WERI-Rb-1 (cell line): ENCODE data around the gene SPCS2.

Experiments used
- DNase-seq: peaks from one replicate; pipeline ENCODE4 v3.0.0-alpha.2; 2020
- H3K27ac ChIP-seq: fragments of 250-450 bp; sonication (Bioruptor Pico); 2 replicates; pipeline ENCODE4 v1.5.1; 2020; ENCODE audit warnings: mild to moderate bottlenecking, moderate library complexity
- H3K27me3 ChIP-seq: fragments of 250-450 bp; sonication (Bioruptor Pico); 2 replicates; pipeline ENCODE4 v1.5.1; 2021; ENCODE audit warnings: mild to moderate bottlenecking, low read depth, moderate library complexity; ENCODE audit not compliant: insufficient read depth, severe bottlenecking
- H3K36me3 ChIP-seq: fragments of 250-450 bp; sonication (Bioruptor Pico); 2 replicates; pipeline ENCODE4 v1.5.1; 2020; ENCODE audit warnings: mild to moderate bottlenecking, moderate library complexity
- H3K4me3 ChIP-seq: 2 replicates; pipeline ENCODE4 v1.5.1; 2011; ENCODE audit warnings: low read depth, mild to moderate bottlenecking, control low read depth, low read length
- H3K9me3 ChIP-seq: fragments of 250-450 bp; sonication (Bioruptor Pico); 2 replicates; pipeline ENCODE4 v1.5.1; 2021; ENCODE audit warnings: mild to moderate bottlenecking, moderate library complexity; ENCODE audit not compliant: severe bottlenecking
- CTCF ChIP-seq: IDR thresholded peaks from 2 replicates; pipeline ENCODE4 v1.5.1; 2011; ENCODE audit warnings: low read depth, mild to moderate bottlenecking, control low read depth, inconsistent platforms, low read length

SPCS2 gene

GRCh38 chr11:74937696-74938475 is 11.2 kb upstream of the SPCS2 start:
- Histone ChIP-seq H3K27me3 (no peaks in the 10 kb centered on the region), H3K36me3 (peaks cover 73% of the 10 kb centered on the region), H3K4me3 (no peak overlapping the region), H3K9me3 (no peaks in the 10 kb centered on the region), H3K27ac (no peak overlapping the region)
- no peak for TF ChIP-seq CTCF
- no peak for DNase-seq

- no peak overlapping the region for H3K4me3 ChIP-seq
- H3K27me3 ChIP-seq: no peaks in the 10 kb centered on the region
- DNase-seq: no peak
- no peaks in the 10 kb centered on the region for H3K9me3 ChIP-seq
- no peak for TF ChIP-seq CTCF
- H3K36me3 ChIP-seq: peaks cover 63% of the 10 kb centered on the region
- H3K27ac ChIP-seq: no peak overlapping the region
These were observed 7.6 kb upstream of the SPCS2 start for GRCh38 chr11:74941492-74941891.

- TF ChIP-seq CTCF: no peak
- Histone ChIP-seq H3K27me3 (no peaks in the 10 kb centered on the region), H3K27ac (no peak overlapping the region), H3K4me3 (no peak overlapping the region), H3K9me3 (no peaks in the 10 kb centered on the region), H3K36me3 (peaks cover 63% of the 10 kb centered on the region)
- DNase-seq: no peak
These were observed 6.8 kb upstream of the SPCS2 start for GRCh38 chr11:74942073-74942759.

- Histone ChIP-seq H3K9me3 (no peaks in the 10 kb centered on the region), H3K4me3 (peak overlapping the region; percentile 98), H3K27me3 (no peaks in the 10 kb centered on the region), H3K27ac (peak overlapping the region; percentile 90), H3K36me3 (peaks cover 46% of the 10 kb centered on the region)
- no peak for TF ChIP-seq CTCF
- no peak for DNase-seq
These were observed 544 bp upstream of the SPCS2 start for GRCh38 chr11:74948546-74948897.

- Histone ChIP-seq H3K27me3 (no peaks in the 10 kb centered on the region), H3K36me3 (peaks cover 39% of the 10 kb centered on the region), H3K4me3 (peak overlapping the region; percentile 98), H3K27ac (peak overlapping the region; percentile 90), H3K9me3 (no peaks in the 10 kb centered on the region)
- DNase-seq: no peak
- TF ChIP-seq CTCF: no peak
These were observed 679 bp downstream of the SPCS2 start for GRCh38 chr11:74949753-74950137.
